ENCODE data around the gene RIPOR2.

DNA sequence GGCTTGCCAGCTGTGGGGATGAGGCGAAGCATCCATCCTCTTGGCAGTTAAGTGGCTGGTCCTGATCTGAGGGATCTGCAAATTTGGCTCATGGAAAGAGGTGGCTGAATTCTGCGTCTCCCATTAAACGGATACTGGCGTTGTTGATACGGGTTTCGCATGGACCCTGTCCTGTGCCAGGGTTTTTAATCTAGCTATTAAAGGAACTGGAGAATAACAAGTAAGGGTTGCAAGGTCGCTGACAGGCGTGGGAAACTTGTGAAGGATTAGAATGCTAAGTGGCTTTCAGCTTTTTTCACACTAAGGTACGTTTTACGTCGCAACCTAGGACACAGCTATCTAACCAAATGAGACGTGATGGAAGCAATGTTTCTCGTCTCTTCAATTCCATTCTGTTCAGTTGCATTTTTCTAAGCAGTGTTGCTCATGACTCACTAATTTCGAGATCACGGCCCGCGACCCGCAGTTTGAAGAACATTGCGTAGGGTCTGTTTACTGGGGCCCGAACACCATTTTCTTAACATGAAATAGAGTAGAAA lies 160.2 kb downstream of the RIPOR2 start:
- TF ChIP-seq POLR2AphosphoS5 (IDR thresholded peaks at IDR 0.05; ENCODE audit: low read depth, low read length) (no peak), TAF1 (IDR thresholded peaks at IDR 0.05; ENCODE audit: low read depth, low read length) (no peak), POLR2A (IDR thresholded peaks at IDR 0.05; ENCODE audit: low read depth, low read length) (no peak), PAX5 (IDR thresholded peaks at IDR 0.05; ENCODE audit: insufficient read depth, low read length, severe bottlenecking) (no peak)
